NCI-H2029 (cell line): ENCODE results near the gene DENND2A.

Source experiments
- DNase-seq: peaks from one replicate; lab custom pipeline; 2025; lab: John Stamatoyannopoulos, UW

DENND2A gene

DNA sequence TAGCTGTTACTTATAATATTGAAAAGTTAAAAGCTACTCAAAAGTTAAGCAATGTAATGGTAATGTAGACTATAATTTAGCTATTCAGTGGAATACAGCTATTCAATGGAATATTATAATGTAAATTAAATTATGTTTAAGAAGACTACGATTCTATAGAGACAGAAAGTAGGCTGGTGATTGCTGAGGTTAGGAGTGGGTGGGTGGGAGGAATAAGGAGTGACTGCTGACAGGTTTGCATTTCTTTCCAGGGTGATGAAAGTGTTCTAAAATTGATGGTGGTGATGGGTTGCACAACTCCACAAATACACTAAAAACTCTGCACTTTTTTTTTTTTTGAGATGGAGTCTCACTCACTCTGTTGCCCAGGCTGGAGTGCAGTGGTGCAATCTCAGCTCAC is 21.4 kb downstream of the DENND2A start:
- no peak for DNase-seq

DNA sequence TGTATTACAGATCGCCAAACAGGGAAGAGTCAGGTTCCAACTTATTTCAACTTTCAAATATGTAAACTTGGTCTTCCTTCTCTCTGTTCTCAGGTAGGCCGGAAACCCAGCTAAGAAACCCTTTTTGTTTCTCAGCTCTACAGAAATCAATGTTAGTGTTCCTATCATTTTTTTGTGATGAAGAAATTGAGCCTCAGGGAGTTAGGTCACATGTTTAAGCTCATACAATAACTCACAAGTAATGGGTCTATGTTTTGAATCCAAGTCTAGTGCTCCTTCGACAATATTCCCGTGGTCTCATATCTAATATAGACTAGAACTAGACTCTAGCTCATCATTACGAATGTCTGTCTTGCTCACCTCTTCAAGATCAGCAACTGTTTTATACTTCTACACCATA is 22.3 kb downstream of the DENND2A start:
- DNase-seq: no peak

GRCh38 chr7:140617081-140617480 is 23.5 kb downstream of the DENND2A start:
- DNase-seq: no peak

- DNase-seq: no peak
Observed at GRCh38 chr7:140616328-140616727, 24.3 kb downstream of the DENND2A start.

DNA sequence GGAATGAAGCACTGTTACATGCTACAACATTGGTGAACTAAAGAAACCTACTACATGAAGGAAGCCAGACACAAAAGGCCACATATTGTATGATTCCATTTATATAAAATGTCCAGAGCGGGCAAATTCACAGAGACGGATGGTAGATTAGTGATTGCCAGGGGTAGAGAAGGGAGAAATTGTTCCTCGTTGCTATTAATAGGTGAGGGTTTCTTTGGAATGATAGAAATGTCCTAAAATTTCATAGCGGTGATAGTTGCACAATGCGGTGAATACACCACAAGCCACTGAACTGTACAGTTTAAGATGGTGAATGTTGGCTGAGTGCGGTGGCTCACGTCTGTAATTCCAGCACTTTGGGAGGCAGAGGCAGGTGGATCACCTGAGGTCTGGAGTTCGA is 29.0 kb downstream of the DENND2A start:
- DNase-seq: no peak

GRCh38 chr7:140610204-140611165 is 30.1 kb downstream of the DENND2A start:
- no peak for DNase-seq

DNA sequence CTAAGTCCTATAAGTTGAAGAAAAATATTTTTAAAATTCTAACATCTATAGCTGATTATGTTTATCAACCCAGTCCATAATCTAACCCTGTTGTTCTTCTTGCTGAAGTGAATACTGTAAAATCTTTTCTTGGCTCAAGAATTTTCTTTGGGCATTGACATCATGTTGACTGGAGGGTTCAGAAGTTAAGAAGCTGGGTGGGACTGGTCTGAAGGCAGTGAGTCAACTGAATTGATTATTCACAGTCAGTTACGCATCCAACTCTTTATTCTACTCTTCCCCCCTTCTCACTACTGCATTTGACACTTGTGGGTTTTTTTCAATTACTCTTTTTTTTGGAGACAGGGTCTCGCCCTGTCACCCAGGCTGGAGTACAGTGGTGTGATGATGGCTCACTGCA is 31.0 kb downstream of the DENND2A start:
- no peak for DNase-seq

DNA sequence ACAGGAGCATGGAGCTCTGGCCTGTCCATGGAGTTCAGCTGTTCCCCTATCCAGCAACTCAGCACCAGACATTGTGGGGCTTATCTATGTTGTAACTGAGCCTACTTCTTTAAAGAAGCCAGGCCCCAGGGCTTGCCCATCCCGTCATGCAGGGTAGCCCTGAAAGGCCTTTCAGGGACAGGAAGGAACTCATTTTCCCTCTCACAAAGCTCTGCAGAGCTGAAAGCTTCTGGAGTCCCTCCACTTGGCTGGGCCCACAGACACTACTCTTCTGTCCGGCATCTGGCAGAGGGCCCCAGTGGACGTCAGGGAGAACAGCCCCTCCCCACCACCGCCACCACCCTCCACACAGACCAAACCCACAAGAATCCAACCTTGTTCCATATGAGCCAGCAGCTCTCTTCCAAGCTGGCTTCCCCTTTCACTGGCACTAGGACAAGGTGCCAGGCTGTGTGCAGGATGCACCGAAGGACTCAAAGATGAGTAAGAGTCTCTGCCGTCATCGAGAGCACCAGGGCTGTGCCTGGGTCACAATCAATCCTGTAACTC is 33.1 kb downstream of the DENND2A start:
- DNase-seq: no peak

GRCh38 chr7:140605337-140605736 is 35.3 kb downstream of the DENND2A start:
- DNase-seq: no peak

GRCh38 chr7:140604760-140605159 is 35.9 kb downstream of the DENND2A start:
- no peak for DNase-seq

DNA sequence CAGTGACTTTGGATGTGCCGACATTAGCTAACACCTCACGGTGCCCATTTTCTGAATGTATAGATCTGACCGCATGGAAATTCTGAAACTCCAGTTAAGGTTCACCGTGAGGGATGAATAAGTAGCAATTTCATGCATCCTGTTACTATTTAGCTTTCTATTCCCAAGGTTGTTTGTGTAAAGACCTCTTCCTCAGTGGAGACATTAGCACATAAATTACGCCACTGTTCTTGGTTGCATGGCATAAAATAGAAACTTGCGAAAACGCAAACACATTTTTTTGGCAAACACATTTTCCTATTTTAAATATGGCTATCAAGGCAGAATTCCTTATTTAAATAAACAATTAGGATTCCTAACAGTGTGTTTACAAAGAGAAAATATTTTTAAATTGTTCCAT is 36.5 kb downstream of the DENND2A start:
- no peak for DNase-seq

GRCh38 chr7:140601566-140602174 is 38.9 kb downstream of the DENND2A start:
- no peak for DNase-seq

- DNase-seq: no peak
Observed at GRCh38 chr7:140600341-140600740, 40.3 kb downstream of the DENND2A start.

DNA sequence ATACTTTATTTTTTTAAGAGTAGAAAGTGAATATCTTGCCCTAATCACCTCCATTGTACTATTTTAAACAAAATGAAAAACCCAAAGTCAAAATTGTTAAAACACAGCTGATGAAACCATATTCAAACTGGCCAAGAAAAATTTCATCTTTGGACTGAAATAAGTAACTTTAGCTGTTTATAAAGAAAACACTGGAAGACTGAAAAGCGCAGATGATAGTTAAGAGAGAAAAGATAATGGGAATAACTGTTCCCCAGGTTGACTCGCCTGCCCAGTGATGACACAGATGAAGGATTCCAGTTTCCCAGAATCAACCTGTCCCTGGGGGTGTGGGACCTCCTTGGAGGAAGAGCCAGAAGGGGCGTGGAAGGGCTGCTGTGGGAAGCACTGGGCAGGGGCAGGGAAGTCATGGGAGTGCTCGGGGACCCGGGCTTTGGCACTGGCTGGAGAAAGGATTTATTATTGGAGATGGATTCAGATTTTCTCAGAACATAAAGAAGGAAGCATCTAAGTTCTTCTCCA is 43.1 kb downstream of the DENND2A start:
- DNase-seq: no peak

DNA sequence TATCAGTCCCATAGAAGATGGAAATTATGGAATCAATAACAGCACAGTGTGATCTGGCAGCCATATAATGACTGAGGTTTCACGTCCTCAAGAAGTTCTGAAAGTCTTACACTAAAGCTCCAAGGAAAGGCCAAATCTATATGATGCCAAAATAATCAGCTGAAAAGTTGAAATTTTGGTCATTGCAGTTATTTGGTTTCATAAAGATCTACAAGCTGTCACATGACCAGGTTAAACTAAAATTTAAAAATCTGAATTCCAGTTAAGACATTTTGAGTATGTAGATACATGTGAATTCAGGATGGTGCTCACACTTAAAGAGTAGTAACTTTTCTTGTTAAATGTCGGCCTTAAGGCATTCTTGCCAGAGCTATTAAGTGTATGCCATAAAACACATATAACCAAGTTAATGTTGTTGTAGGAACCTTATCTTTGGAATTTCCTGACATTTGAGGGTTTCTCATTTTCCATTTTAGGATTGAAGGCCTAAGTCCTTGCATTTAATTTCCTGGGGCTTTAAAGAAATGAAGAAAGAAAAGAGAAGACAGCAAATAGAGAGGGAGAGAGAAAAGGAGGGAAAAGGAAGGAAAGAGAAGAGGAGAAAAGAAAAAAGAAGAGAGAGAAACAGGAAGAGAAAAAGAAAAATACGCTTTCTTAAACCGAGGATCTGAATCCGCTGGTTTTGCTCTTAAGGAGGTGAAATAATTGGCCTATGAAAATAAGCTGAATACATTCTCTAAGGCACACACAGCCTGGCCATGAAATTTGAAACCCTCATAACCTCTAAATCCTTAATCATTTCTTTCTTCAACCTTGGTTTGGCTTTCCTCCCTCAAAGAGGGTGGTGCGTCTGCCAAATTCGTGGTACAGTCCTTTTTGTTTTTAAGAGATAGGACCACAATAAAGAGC is 43.8 kb downstream of the DENND2A start:
- no peak for DNase-seq

GRCh38 chr7:140595468-140596092 is 45.0 kb downstream of the DENND2A start:
- no peak for DNase-seq

DNA sequence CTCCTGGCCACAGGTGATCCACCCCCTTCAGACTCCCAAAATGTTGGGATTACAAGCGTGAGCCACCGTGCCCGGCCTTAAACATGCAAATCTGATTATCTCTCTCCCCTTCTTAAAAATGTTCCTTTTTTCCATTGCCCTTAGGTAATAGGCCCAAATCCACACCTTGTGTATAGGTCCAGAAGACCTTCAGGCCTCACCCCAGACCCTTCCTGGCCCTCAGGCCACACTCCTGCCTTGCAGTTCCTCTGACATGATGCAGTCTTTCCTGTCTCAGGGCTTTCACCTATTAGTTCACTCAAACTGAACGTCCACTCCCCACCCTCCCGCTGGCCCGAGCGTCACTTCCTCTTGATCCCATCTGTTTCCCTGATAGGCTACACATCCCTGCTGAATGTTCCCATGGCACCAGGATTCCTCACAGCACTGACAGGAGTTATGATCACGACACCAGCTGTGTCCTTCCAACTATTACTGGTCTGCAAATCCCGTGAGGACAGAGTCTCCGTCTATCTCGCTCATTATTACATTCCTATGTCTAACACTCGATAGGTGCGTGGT is 46.4 kb downstream of the DENND2A start:
- DNase-seq: no peak

DNA sequence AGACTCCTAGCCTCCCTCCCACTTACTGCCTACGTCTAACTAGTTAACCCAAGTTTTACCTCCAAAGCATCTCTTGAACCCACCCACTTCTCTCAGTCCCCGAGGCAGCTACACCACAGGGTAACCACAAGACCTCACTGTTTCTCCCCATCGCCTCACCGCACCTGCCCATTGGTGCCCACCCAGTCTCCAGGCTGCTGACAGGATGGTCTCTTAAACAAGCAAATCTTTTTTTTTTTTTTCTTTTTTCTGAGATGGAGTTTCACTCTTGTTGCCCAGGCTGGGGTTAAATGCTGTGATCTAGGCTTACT is 47.0 kb downstream of the DENND2A start:
- no peak for DNase-seq

GRCh38 chr7:140592964-140593671 is 47.5 kb downstream of the DENND2A start:
- DNase-seq: no peak

DNA sequence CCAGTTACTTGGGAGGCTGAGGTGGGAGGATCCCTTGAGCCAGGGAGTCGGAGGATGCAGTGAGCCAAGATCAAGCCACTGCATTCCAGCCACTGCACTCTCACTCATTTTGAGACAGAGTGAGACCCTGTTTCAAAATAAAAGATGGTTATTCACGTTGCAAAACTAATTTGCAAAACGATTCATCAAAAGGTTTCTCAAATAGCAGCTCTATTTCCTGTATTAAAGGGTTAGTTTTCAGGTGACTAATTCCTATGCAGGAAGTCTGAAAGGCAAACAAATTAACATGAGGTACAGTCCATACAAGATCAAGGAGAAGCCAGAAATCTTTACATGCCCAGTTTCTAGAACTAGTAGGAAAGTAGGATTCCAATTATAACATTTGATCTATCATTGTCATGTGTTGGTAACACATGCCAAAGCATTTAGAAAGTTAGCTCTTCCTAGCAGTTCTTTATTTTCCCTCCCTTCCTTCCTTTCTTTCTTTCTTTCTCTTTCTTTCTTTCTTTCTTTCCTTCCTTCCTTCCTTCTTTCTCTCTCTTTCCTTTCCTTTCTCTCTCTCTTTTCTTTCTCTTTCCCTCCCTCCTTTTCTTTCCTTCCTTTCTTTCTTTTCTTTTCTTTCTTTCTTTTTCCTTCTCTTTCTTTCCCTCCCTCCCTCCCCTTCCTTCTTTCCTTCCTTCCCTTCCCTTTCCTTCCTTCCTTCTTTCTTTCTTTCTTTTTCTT is 49.3 kb downstream of the DENND2A start:
- DNase-seq: no peak
